ENCODE measurements around the gene CPEB1. TPM values are rescaled to one million over a fixed set of nuclear protein-coding genes. Genes with fewer than 3 reads are reported as not detected.

CPEB1 gene
- total RNA-seq, 1 donor from 2014 or later = 0.72 TPM

DNA sequence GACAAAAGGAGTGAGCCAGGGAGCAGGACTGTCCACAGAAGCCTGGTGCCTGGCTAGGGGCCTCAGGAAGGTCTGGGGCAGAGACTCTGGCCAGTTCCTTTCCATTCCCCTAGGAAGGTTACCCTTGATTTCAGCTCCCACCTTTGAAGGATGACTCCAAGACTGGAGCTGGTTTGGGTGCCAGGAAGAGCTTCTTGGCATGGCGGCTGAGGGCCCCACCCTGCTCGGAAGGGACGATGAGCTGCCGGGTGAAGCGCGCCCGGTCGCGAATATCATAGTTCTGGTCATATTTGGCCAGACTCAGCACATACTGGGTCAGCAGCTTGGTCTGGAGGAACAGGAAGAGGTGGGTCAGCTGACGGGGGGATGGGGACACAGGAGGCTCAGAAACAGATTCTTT lies 19.4 kb upstream of the CPEB1 start:
- no peaks in the 10 kb centered on the region for H3K4me1 Mint-ChIP-seq
- no peaks in the 10 kb centered on the region for H3K36me3 Mint-ChIP-seq (ENCODE audit: low read depth)
- H3K27me3 Mint-ChIP-seq (ENCODE audit: low read depth) = peaks cover 22% of the 10 kb centered on the region
- no peak for DNase-seq (ENCODE audit: low read depth, low spot score)
- H3K9me3 Mint-ChIP-seq = no peaks in the 10 kb centered on the region
- TF ChIP-seq, protein P1, sequence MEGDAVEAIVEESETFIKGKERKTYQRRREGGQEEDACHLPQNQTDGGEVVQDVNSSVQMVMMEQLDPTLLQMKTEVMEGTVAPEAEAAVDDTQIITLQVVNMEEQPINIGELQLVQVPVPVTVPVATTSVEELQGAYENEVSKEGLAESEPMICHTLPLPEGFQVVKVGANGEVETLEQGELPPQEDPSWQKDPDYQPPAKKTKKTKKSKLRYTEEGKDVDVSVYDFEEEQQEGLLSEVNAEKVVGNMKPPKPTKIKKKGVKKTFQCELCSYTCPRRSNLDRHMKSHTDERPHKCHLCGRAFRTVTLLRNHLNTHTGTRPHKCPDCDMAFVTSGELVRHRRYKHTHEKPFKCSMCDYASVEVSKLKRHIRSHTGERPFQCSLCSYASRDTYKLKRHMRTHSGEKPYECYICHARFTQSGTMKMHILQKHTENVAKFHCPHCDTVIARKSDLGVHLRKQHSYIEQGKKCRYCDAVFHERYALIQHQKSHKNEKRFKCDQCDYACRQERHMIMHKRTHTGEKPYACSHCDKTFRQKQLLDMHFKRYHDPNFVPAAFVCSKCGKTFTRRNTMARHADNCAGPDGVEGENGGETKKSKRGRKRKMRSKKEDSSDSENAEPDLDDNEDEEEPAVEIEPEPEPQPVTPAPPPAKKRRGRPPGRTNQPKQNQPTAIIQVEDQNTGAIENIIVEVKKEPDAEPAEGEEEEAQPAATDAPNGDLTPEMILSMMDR (conservative IDR thresholded peaks at IDR 0.05) = no peak
- H3K27ac Mint-ChIP-seq (ENCODE audit: unreplicated experiment) = no peak overlapping the region
- H3K4me3 Mint-ChIP-seq = no peak overlapping the region

DNA sequence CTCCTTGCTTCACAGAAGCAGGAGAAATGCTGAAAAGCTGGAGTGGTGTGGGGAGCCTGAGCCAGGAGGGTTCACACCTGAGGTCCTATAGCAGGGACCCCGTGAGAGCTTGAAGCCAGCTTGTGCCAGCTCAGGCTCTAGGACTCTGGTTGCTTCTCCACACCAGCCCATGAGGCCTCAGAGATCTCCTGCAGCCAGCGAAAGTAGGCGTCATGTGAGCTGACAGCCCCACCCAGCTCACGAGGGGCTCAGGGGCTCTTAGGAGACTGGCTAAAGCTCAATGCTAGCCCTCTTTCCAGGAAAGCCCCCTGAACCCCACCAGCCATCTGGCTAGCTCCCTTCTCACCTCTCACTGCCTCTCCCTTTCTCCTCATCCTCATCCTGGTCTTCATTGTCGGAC lies 16.9 kb upstream of the CPEB1 start:
- H3K27ac Mint-ChIP-seq (ENCODE audit: unreplicated experiment) = no peak overlapping the region
- no peaks in the 10 kb centered on the region for H3K36me3 Mint-ChIP-seq (ENCODE audit: low read depth)
- no peak for DNase-seq (ENCODE audit: low read depth, low spot score)
- peaks cover 33% of the 10 kb centered on the region for H3K27me3 Mint-ChIP-seq (ENCODE audit: low read depth)
- TF ChIP-seq, protein P1 (conservative IDR thresholded peaks at IDR 0.05) = no peak
- H3K4me3 Mint-ChIP-seq = no peak overlapping the region
- H3K9me3 Mint-ChIP-seq = no peaks in the 10 kb centered on the region
- no peaks in the 10 kb centered on the region for H3K4me1 Mint-ChIP-seq

- no peaks in the 10 kb centered on the region for H3K4me1 Mint-ChIP-seq
- H3K4me3 Mint-ChIP-seq = no peak overlapping the region
- no peaks in the 10 kb centered on the region for H3K9me3 Mint-ChIP-seq
- DNase-seq (ENCODE audit: low read depth, low spot score) = peak; percentile 78
- no peak overlapping the region for H3K27ac Mint-ChIP-seq (ENCODE audit: unreplicated experiment)
- H3K27me3 Mint-ChIP-seq (ENCODE audit: low read depth) = peaks cover 35% of the 10 kb centered on the region
- TF ChIP-seq, protein P1 (conservative IDR thresholded peaks at IDR 0.05) = no peak
- no peaks in the 10 kb centered on the region for H3K36me3 Mint-ChIP-seq (ENCODE audit: low read depth)
These were observed 16.0 kb upstream of the CPEB1 start for GRCh38 chr15:82663186-82663600.

DNA sequence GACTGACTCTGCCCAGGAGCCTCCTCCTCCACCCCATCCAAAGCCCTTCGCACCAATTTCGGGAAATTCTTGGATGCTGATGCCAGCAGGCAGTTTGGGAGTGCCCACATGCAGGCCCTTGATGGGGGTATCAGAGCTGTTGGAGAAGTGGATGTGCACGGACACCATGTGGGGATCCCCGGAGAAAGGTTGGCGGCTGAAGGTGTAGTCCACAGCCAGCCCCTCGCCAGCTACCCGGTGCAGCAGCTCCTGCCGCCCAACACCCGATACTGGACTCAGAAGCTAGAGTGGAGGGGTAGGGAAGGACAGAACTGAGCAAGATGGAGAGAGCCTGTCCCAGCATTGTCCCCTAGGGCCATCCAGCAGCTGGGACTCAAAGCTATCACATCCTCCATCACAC lies 15.5 kb upstream of the CPEB1 start:
- TF ChIP-seq, protein P1 (conservative IDR thresholded peaks at IDR 0.05) = no peak
- Mint-ChIP-seq H3K27ac (ENCODE audit: unreplicated experiment) (no peak overlapping the region), H3K27me3 (ENCODE audit: low read depth) (peaks cover 40% of the 10 kb centered on the region), H3K36me3 (ENCODE audit: low read depth) (no peaks in the 10 kb centered on the region), H3K9me3 (no peaks in the 10 kb centered on the region), H3K4me1 (no peaks in the 10 kb centered on the region), H3K4me3 (no peak overlapping the region)
- DNase-seq (ENCODE audit: low read depth, low spot score) = no peak

GRCh38 chr15:82660378-82660777 lies 13.2 kb upstream of the CPEB1 start:
- no peaks in the 10 kb centered on the region for H3K36me3 Mint-ChIP-seq (ENCODE audit: low read depth)
- no peak overlapping the region for H3K27ac Mint-ChIP-seq (ENCODE audit: unreplicated experiment)
- H3K4me1 Mint-ChIP-seq = no peaks in the 10 kb centered on the region
- TF ChIP-seq, protein P1 (conservative IDR thresholded peaks at IDR 0.05) = no peak
- DNase-seq (ENCODE audit: low read depth, low spot score) = no peak
- peaks cover 51% of the 10 kb centered on the region for H3K27me3 Mint-ChIP-seq (ENCODE audit: low read depth)
- no peaks in the 10 kb centered on the region for H3K9me3 Mint-ChIP-seq
- H3K4me3 Mint-ChIP-seq = no peak overlapping the region
